HG02798 (cell line): ENCODE results near the gene ANK2.

ENCODE experiments used
- ATAC-seq: cut with Tn5 transposase; IDR thresholded peaks from one replicate; pipeline ENCODE4 v1.9.1; 2021; ENCODE audit warnings: mild to moderate bottlenecking; ENCODE audit not compliant: unreplicated experiment, poor library complexity

The ANK2 gene

GRCh38 chr4:113086172-113086695 is 36.8 kb downstream of the ANK2 start:
- no peak for ATAC-seq

GRCh38 chr4:113088050-113088449 is 38.6 kb downstream of the ANK2 start:
- no peak for ATAC-seq

GRCh38 chr4:113090954-113091353 is 41.5 kb downstream of the ANK2 start:
- ATAC-seq, result no peak

GRCh38 chr4:113094331-113094730 is 44.9 kb downstream of the ANK2 start:
- no peak for ATAC-seq

DNA sequence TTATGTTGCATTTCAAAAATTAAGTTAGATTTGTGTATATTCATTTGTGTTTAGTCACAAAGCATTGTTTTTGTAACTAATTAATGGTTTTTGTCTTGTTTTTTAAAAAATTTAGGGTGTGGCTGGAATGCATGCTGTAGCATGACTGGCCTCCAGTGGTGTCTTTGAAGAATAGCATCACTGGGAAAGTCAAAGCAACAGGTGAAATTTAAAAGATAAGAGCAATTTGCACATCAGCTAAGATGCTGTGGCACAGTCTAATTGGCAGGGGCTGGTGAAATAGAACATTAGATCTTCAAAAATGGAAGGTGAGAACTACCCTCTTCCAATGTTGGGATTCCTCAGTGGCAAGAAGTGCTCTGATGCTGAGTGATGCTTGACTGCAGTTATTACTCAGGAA is 45.3 kb downstream of the ANK2 start:
- no peak for ATAC-seq

DNA sequence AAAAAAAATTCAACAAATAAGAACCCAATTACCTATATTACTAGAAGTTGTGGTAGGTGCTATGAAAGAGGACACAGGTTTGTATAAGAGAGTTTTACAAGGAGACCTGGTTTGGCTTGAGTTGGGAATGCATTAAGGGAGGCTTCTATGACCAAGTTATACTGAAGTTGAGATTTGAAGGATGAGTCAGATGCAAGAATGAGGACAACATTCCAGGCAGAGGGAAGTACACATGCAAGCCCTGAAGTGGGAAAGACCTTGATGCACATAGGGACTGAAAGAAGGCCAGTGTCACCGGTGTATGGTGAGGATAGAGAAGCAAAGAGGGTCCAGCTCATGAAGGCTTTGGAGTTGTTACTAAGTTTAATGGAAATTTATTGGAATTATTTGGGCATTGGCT is 52.2 kb downstream of the ANK2 start:
- no peak for ATAC-seq

GRCh38 chr4:113103556-113103955 is 54.1 kb downstream of the ANK2 start:
- ATAC-seq, result no peak

- no peak for ATAC-seq
These were observed 56.7 kb downstream of the ANK2 start for GRCh38 chr4:113106108-113106507.

DNA sequence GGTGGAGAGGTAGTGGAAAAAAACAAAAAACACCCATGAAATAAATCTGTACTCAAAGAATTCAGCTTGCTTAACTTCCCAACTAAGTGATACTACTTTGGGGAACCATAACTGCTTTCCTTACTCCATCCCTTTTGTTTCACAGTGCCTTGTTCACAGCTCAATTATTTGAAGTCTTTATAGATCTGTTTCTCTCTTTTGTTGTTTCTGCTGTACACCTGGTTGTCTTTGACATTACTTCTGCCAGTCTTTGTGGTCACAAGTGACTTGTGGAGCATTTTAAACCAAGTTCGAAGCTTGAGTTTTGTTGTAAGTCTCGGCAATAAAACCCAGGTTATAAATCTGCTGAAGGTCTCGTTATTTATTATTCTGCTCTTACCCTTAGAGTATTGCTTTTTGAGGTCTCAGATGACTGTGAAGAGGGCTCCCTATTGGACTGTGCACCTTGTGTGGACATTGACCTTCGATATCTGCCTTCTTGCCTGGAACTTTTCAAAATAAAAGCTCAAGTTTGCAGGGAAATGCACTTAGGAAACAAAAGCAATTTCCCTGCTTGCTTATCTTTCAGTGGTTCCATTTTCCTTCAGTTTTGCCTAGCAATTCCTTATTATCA is 59.8 kb downstream of the ANK2 start:
- ATAC-seq, result no peak

DNA sequence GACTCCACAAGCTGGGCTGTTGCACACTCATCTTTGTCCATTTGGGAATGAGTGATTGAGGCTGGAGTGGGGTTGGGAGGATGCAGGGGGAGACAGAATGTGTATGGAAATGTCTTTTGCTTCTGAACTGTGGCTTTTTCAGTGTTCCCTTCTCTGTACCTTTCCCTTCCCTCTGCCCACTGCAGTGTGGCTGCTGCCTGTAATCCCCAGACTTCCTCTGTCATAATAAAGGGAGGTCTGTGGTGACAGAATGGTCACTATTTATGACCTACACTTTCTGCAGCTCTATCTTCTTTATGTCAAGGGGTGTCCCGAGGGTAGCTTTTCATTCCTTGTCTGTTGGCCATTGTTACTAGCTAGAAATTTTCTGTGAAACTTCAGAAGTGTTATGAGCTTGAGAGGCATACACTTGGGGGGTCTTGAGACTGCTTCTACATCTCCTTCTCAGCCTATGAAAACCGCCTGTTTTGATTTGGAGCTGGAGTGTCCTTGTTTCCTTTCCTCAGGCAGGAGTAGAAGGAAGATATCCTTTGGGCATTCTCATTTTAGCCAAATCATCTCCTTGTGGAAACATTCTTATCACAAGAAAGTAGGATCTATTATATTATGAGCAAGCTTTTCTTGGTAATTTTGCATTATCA is 63.0 kb downstream of the ANK2 start:
- ATAC-seq, result no peak

DNA sequence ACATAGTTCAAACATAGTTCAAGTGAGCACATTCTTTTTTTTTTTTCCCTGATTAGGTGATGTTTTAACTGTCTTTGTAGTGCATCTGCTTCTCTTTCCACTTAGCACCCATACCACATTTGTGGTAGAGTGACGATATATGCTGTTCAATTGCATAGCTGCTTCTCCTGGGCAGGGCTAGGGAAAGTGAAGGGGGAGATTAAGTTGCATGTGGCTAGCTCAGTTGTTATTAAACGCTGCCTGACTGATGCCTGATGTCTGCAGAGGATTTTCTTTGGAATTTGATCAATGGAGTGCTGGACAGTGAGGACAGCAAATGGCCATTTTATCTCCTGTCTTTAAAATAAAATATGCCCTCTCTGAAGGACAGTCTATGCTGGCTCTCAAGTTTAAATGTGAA is 63.7 kb downstream of the ANK2 start:
- no peak for ATAC-seq

- ATAC-seq, result no peak
These were observed 65.4 kb downstream of the ANK2 start for GRCh38 chr4:113114884-113115283.

- no peak for ATAC-seq
These were observed 67.2 kb downstream of the ANK2 start for GRCh38 chr4:113116414-113117357.

DNA sequence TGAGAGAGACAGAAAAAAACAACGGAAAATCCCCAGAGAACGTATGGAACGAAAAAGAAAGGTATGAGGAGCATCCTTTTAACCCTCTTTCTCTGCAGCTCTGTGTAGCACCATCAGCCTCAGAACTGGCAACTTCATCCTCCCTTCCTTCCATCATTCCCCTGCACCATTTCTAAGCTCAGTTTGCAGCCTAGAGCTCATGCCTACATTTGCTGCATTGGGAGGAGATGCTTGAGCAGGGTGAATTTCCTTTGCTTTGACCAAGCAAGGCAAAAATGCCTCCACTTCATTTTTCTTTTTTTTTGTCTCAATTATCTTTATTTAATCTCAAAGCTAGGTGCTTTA is 67.9 kb downstream of the ANK2 start:
- ATAC-seq, result no peak

- peak; percentile 61 for ATAC-seq
These were observed 72.6 kb downstream of the ANK2 start for GRCh38 chr4:113122066-113122465.

DNA sequence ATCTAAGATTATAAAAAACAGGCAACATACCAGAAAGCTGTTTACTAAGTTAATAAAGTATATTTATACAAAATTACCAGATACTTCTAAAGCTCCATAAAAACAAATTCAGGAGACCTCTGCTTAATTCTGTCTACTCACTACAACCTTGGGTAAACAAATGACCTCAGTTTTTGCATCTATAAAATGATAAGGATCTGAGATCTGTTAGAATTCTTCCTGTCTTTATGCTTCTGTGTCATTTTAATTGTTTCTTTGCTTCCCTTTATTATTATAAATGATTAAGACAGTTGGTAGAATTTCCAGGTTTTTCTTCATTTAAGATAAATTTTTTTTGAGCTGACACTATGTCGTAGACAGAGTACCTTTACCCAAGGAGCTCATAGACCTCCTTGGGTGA is 76.0 kb downstream of the ANK2 start:
- ATAC-seq, result no peak

DNA sequence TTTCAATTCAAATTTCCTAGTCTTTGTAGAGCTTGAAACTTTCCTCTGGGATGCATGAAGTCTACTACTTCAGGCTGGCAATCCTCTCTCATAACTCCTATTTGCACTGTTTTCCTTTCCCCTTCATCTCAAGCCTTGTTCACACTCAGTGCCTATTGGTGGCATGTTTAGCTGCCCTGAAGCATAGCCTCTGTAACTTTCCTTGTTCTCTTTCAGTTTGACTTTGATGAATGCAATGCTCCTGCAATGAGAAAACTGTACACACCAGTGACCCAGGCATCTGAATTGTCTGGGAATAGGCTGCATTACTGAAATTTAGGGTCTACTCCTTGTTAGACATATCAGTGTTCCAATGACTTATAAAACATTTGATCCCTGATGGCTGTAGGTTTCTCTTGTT is 81.7 kb downstream of the ANK2 start:
- no peak for ATAC-seq

- no peak for ATAC-seq
These were observed 82.2 kb downstream of the ANK2 start for GRCh38 chr4:113131621-113132020.

GRCh38 chr4:113141901-113142346 is 92.5 kb downstream of the ANK2 start:
- ATAC-seq, result peak; percentile 54

DNA sequence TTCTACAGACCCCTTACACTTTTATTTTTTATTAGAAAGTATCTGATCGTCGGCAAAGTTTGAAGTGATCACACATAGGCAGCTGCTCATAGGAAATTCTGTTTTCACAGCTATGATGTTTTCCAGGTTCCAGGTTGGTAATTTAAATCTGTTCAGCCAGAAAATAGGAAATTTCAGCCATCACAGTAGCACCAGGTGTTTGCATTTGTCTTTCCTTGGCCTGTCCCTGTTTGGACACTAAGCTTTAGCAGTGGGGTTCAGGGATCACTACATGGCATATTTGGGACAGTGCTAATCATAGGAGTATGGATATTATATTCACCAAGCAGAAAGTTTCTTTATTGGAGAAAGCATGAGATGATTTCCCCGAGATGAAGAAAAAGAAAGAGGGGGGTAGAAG is 92.9 kb downstream of the ANK2 start:
- no peak for ATAC-seq

- ATAC-seq, result no peak
These were observed 94.6 kb downstream of the ANK2 start for GRCh38 chr4:113144091-113144490.
